ENCODE data around the gene TXNIP. TPM values are rescaled to one million over a fixed set of nuclear protein-coding genes. Genes with fewer than 3 reads are reported as not detected.

Gene TXNIP
- total RNA-seq, 1 donor, result 485 TPM

DNA sequence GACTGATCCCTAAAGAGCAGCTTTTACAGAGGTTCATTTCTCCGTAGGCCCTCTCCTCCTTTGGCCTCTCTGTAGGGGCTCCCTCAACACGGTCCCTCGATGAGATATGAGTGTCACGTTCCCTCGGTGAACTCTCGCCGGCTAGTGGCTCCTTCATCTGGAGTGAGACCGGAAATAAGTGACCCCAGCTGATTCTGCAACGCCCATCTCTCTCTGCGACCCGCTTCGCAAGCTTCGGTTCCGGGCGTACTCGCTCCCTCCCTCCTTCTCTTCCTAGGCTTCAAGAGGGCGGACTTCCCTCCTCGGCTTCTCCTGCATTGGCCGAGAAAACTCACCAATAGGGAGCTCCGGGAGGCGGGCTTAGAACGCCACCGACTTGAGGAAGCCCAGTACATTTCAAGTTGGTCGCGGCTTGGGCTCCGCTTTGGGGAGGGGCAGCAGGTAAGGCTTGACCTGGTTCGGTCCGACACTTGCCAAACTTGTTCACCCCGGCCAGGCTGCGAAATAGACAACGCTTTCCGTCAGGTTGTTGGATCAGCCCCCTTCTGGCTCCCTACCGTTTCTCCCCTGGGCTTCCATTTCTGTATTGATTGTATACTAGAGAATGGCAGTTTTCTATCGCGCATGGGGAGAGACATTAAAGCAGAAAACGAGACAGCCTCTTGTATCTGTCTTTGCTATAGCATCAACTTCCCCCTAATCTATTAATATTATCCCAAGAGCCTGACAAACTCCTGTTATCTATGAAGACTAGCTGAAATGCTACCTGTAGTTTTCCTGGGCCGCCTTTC is 31.9 kb downstream of the TXNIP start, which contains the start of the genes ANKRD34A and POLR3GL:
TSS of gene ANKRD34A (minus strand) at position 248 of the 791 bp plus-strand sequence. CDS start 2,816 bp downstream, outside the sequence.
TSS of gene POLR3GL (plus strand) at position 363 of the 791 bp plus-strand sequence. CDS start 10,176 bp downstream, outside the sequence.
- DNase-seq (ENCODE audit: low read depth in 2 of 3, low spot score in 2 of 3), result peak in 2 of 3 donors; percentile 92 to 95

DNA sequence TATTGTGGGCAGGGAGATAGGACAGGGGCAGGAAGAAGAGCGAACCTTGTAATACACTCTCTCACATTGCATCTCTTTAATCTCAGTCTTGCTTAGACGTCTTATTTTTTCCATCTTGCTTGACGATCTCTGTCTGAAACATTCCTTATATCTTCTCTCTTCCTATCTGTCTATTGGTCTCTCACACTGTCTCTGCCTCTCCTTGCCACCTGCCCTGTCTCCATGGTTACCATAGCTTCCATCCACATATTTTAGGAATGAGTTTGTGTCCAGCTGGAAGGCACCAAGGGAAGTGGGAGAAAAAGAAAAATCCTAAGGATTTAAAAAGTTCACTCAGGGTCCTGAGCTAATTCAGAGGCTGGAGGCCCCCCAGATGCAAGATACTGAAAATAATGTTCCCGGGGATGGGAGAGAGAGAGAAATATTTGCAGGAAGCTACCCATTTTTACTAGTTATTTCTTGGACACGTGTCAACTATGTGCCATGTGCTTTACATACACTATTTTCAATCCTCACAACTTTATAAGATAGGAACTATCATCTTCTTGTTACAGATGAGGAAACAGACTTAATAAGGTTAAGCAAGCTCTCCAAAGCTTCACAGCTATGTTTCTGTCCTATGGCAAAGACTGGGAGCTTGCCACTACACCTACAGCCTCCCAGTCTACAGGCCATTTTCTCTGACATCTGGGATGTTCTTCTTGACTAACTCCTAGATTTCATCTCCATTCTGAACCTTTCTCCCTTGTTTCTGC is 32.9 kb downstream of the TXNIP start:
- no peak for DNase-seq (ENCODE audit: low read depth in 2 of 3, low spot score in 2 of 3)

DNA sequence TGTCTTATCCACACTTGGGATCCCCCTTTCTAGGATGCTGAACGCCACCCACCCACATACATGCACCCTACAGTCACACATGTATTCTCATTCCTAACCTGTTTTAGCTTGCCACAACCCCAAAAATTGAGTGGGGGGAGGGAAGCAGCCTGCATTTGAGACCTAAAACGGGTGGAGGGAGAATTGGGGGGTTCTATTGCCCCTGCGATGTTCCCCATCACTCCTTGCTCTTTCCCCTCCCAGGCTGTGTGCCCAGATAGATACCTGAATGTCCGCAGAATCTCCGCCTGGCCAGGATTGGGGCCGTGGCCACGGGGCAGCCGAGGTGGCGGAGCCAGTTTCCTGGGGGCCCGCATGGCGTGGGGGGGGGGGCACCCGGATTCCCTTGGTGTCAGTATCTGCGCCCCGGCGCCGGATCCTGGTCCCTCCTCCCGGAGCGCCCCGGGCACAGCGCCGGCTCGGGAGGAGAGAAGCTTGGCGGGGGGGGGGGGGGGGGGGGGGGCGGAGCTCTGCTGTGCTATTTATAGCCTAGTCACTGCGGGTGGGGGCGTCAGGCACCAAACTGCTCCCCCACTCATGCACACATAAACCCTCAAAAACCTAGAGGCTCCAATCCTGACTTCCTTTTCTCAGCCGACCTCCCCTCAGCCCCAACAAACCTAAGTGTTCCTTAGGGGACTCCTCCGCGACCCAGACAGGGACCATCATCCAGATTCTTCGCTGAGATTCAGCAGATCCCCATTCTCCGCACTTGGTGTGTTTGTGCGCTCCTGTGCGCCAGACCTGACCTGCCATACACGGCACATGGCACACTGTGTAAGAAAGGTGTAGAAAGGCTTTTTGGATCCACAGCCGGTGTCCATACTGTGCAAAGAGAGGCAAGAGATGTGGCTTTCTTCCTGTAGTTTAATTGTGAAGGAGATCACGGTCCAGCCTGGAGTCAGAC is 33.9 kb downstream of the TXNIP start:
- no peak for DNase-seq (ENCODE audit: low read depth in 2 of 3, low spot score in 2 of 3)

DNA sequence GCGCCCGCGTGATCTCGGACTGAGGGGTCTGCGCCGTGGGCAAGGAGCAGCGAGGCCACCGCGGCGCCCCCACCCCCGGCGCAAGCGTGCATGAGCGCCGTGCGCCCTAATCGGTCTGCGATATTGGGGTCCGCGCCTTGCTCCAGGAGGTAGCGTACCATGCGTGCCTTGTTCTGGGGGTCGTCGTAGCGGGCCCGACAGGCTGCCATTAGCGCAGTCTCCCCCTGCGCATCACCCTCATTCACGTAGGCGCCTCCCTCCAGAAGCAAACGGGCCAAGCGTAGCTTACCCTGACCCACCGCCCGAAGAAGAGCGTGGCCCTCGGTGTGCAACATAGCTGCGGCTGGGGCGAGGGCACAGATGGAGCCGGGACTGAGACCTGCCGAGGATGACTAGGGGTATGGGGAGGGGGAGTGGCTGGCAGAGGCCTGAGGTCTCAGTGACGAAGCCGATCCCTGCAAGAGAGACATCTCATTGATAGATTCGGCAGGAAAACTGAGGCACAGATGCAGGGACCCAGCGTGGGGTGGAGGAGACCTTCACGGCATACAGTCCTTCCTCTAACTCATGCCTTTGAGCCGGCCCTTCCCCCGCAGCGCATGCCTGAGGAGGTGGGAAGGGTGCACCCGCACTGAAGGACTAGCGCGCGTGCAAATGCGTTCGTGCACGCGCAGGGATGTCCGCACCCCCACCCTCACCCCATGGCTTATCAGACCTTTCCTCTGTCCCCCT is 34.8 kb downstream of the TXNIP start:
- no peak for DNase-seq (ENCODE audit: low read depth in 2 of 3, low spot score in 2 of 3)

DNA sequence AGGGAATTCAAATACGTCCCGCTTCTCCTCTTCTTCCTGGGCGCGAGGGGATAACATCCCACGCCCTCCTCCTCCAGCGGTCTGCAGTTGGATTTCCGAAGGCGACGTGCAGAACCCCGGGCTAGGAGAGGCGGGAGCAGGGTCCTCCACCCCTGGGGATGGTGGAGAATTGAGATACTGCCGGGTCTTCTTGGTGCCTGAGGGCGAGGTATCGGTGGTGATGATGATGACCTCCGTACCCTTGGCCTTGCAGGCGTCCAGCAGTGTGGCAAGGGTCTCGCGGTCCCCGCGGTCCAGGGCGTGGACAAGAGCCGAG is 35.3 kb downstream of the TXNIP start:
- DNase-seq (ENCODE audit: low read depth in 2 of 3, low spot score in 2 of 3), result no peak

DNA sequence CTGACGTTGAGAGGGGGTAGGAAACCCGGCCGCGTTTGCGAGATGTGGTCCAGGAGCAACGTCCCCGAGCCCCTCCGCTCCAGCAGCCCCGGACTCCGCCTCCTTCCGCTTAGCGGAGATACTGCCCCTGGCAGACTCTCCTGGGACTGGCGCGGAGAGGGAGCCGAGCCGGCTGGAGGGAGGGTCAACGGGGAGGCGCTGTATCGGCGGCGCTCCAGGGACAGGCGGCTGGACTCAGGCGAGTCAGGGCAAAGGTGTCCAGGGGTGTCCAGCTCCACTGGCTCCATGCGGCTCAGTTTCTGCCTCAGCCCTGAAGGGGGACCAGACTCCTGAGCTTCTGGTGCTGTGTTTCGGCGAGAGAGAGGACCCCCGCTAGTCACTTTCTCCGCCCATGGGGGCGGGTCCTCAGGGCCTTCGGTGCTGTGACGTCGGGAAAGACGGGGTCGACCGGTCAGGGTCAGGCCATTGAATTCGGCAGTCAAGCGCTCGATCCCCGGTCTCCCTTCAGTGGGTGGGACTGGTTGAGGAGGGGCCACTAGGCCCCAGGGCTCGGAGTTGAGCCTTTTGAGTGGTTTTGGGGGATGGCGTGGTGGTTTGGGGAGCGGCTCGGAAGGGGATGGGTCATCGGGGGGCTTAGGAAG is 35.8 kb downstream of the TXNIP start:
- peak in 2 of 3 donors; percentile 60 to 82 for DNase-seq (ENCODE audit: low read depth in 2 of 3, low spot score in 2 of 3)

DNA sequence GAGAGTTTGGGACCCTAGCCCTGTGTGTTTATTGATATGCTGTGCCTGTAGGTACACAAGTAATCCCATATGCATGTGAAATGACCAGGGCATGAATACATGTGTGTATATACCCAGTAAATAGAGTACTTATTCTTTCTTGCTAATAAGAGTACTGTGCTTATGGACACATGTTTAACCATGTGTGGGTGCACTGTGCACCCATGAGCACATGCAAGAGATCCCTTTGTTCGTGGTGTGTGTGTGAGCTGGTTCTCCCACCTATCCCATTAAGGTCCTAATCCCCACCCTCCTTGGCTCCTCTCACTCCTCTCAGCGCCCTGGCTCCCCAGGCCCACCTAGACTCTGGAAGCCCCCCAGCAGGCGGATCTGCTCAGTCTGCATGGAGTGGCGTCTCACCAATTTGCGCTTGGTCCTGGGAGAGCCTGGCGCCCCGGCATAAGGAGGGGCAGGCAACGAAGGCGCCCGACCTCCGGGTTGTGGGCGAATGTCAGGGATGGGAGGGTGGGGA is 36.4 kb downstream of the TXNIP start:
- no peak for DNase-seq (ENCODE audit: low read depth in 2 of 3, low spot score in 2 of 3)

DNA sequence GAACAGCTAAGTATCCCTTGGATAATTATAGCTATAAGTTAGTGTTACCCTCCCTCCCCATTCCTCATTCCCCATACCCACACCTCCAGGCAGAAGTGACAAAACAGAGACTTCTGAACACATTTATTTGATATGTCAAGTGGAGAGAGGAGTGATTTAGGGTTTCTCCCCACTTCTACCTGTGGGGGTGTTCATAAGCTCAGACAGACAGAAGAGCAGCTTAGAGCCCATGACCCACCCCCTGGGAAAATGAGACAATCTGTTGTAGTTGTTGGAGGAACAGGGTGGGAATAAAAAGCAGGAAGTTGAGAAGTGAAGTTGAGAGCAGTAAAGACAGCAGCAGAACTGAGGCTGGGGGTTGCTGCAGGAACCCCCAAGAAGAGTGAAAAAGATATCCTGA is 37.0 kb downstream of the TXNIP start:
- no peak for DNase-seq (ENCODE audit: low read depth in 2 of 3, low spot score in 2 of 3)

DNA sequence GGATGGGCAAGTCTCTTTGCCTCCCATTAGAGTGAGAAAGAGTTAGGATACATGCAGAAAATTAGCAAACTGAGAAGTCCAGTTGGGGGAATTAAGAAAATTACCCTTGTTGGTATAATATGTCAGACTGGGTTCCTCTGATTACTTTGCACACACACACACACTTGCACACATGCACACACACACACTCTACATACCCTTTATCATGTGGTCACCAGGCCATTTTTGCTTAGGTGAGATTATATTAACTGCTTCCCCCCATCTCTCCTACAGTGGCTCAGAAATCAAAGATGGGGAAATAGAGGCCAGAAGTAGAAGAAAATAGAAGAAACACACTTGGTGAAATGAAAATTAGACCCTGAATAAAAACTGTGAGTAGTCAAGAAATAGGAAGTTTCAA is 37.6 kb downstream of the TXNIP start:
- DNase-seq (ENCODE audit: low read depth in 2 of 3, low spot score in 2 of 3), result no peak

DNA sequence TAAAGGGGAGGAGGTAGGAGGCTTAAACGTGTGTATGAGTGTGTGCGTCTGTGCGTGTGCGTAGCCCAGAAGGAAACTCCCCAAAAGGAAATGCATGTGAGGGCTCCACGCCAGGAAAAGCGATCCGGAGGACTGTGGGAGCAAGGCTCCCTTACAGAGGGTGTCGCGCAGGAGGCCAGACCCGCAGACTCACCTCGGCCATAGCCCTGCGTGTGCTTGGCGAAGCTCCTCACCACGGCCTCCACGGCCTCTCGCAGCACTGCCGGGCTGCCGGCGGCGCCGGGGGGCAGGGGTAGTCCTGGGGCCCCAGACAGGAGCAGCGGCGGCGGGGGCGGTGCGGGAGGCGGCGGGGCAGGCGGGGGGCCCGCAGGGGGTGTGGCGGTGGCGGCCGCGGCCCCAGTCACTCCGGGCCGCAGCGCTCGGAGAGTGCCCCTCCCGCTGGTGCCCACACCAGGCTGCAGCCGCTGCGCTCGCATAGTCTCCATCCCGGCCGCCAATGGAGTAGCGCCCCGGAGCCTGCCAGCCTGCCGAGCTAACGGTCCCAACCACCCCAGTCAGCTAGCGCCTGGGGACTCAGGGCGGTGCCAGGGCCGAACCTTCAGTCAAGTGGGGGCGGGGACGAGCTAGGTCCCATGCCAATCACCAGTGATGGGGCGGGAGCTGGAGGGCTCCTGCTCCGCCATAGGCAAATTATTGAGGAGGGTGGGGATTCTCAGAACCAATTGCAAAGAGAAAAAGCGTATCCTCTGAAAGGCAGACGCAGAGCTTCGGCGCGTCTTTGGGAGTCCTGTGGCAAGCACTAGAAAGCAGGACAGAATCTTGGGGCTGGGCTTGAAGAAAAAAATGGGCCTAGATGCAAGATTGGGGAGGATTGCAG is 38.7 kb downstream of the TXNIP start, which contains the start of gene LIX1L:
TSS of gene LIX1L (minus strand) at position 575 of the 877 bp plus-strand sequence. CDS start at position 485, 90 bp downstream.
- DNase-seq (ENCODE audit: low read depth in 2 of 3, low spot score in 2 of 3), result peak; percentile 84 to 98 (median 96)

DNA sequence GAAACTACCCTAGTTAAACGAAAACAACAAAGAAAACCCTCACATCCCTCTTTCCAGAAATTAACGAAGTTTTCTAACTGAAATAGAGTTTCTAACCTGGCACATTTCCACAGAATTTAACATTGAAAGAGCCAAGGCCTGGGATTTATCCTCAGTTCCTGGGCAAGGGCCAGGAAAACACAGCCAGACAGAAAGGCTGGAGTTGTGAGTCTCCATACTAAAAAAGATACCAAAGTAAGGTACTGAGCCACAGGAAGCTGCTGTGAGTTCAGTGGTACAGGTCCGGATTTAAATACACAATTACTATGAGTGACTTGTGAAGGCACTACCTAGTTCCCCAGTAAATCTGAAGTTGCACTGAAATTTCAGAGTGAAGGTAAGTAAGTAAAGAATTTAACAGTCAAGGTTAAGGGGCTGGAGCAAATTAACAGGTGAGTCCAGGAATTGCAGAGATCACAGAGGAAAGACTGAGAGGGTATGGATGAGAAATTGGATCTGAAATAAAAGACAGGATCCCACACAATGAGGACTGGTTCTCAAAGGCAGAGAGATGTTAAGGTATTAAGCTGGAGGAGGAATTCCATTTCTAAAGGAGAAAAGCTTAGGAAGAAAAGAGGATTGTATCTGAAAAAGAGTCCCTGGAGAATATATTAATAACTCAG is 39.5 kb downstream of the TXNIP start:
- DNase-seq (ENCODE audit: low read depth in 2 of 3, low spot score in 2 of 3), result no peak

DNA sequence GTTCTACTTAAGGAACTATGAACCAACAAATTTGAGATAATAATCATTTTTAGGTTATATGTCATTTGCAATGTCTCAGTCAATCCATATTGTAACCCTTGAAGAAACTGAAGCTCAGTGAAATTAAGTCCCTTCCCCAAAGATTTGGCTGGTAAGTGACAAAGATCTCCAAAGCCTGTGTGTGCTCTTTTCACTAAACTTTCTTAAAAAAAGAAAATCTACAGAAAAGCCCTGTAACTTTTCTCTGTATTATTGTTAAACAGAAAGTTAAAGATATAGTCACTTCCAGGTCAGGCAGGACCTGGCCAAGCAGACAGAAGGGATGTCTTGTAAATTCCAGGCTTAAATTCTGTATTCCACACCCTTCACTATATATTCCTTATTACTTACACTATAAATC is 40.0 kb downstream of the TXNIP start:
- DNase-seq (ENCODE audit: low read depth in 2 of 3, low spot score in 2 of 3), result no peak

DNA sequence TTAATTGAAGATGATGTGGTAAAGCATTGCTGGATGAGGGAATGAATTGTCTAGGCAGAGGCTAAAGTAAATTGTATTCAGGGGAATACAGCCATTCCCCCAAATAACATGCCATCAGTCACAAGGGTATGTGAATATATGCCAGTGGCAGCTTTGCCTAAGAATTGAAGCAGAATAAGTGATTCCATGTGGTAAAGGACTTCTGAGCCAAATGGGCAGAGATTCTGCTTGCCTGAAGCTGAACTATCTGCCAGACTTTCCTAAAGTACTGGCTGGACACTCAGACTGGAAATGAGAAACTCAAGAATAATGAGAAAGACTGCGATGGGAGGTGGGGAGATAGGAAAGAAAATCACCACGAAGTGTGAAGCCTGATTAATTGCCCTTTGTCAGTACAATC is 40.9 kb downstream of the TXNIP start:
- no peak for DNase-seq (ENCODE audit: low read depth in 2 of 3, low spot score in 2 of 3)

DNA sequence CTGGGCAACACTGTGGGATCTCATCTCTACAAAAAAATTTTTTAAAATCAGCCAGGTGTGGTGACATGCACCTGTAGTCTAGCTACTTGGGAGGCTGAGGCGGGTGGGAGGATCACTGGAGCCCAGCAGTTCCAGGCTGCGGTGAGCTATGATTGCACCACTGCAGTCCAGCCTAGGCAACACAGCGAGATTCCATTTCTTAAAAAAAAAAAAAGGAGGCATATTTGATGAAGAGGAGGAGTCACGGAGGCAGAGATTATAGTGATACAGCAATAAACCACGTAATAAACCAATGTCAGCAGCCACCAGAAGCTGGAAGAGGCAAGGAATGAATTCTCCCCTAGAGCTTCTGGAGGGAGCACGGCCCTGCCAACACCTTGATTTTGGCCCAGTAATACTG is 42.5 kb downstream of the TXNIP start:
- no peak for DNase-seq (ENCODE audit: low read depth in 2 of 3, low spot score in 2 of 3)

DNA sequence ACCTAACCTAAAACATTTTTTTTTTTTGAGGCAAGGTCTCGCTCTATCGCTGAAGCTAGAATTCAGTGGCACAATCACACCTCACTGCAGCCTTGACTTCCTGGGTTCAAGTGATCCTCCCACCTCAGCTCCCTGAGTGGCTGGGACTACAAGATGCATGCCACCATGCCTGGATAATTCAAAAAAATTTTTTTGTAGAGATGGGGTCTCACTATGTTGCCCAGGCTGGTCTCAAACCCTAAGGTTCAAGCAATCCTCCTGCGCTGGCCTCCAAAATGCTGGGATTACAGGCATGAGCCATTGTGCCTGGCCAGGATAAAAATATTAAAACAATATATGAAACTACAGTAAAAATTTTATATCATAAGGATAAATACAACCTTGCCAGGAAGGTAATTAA is 43.5 kb downstream of the TXNIP start:
- no peak for DNase-seq (ENCODE audit: low read depth in 2 of 3, low spot score in 2 of 3)

DNA sequence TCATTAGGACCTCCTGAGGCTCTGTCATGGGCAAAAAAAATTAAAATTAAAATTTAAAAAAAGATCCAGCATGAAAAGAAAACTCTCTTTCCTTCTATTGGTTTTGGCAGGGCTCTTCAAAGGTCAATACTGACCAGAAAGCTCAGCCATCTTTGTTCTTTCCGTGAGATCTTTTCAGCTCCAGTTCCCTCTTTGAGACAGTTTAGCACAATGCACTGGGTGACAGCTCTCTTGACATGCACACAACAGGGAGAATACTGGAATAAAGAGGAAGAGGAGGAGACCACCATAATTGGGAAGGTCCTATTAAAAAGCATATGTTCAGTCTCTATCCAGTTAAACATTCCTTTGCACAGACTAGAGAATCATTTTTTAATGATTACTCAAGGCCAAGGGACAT is 44.9 kb downstream of the TXNIP start:
- DNase-seq (ENCODE audit: low read depth in 2 of 3, low spot score in 2 of 3), result no peak

DNA sequence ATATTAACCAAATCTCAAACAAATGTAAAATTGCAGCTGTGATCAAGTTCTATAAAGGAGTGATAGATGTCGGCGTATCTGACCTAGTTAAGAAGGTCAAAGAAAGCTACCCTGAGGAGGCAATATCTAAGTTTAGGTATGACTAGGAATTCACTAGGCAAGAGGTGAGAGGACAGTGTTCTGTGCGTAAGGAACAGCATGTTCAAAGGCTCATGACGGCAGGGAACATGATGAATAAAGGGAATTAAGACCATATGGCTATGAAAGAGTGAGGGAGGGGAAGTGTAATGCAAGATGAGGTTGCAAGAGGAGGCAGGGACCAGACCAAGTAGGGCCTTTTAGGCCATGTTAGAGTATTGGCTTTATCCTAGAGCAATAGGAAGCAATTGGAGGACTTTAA is 47.2 kb downstream of the TXNIP start:
- DNase-seq (ENCODE audit: low read depth in 2 of 3, low spot score in 2 of 3), result no peak

DNA sequence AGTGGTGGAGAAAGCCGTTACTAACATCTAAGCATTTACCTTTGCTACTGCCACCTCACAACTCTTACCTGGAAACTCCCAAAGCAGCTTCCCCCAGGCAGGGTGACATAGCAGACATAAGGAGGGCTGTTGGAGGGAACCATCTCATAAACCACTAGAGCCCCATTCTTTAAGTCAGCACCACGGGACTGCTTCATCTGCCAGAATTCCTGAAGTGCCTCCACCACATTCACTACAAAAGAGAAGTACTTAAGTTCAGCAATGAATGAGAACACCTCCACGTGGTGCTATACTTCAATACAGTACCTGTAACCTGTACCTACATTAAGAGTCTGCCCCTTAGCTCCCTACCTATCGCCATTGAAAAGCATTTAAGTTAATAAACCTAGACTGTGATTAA is 48.8 kb downstream of the TXNIP start:
- no peak for DNase-seq (ENCODE audit: low read depth in 2 of 3, low spot score in 2 of 3)
